HG02840 (cell line): ENCODE measurements around the gene FYB2.

ENCODE experiments used
- ATAC-seq: cut with Tn5 transposase; IDR thresholded peaks from one replicate; pipeline ENCODE4 v1.9.1; 2021; ENCODE audit warnings: mild to moderate bottlenecking, moderate library complexity, moderate number of reproducible peaks; ENCODE audit not compliant: unreplicated experiment, low FRiP score

The FYB2 gene, protein sequence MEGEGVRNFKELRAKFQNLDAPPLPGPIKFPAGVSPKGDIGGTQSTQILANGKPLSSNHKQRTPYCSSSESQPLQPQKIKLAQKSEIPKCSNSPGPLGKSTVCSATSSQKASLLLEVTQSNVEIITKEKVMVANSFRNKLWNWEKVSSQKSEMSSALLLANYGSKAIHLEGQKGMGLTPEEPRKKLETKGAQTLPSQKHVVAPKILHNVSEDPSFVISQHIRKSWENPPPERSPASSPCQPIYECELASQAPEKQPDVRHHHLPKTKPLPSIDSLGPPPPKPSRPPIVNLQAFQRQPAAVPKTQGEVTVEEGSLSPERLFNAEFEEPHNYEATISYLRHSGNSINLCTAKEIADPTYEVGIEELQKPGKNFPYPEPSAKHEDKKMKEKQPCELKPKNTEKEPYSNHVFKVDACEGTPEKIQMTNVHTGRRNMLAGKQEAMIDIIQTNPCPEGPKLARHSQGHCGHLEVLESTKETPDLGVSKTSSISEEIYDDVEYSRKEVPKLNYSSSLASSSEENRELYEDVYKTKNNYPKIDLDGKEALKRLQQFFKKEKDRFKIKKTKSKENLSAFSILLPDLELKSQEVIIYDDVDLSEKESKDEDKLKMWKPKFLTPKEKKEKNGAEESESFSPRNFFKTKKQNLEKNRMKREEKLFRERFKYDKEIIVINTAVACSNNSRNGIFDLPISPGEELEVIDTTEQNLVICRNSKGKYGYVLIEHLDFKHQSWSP

DNA sequence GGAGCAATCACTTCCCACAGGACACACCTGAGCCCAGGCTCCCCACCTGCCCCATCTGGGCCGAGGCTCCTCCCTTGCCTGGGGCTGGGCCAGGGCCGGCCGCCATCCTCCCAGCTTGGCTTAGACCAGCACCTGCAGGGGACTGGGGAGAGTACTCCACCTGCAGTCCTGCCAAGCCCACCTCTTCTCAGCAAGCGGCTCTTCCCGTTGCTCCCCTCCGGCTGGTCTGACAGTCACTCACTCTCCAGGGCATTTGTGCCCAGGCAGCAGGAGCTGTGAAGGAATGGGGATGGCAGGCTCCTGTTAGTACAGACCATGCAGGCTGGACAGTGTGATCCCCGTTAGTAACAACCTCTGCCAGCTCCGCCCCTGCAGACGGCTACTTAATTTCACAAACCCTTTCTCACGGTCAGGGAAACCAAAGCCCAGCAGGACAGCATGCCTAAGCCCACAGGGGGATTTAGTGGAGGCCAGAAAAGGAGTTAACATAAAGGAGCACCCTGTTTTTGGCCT lies at the start of gene FYB2:
Gene FYB2 (minus strand): TSS at position 18 of the 513 bp plus-strand sequence. CDS start 114 bp downstream, outside the sequence.
- ATAC-seq = no peak

DNA sequence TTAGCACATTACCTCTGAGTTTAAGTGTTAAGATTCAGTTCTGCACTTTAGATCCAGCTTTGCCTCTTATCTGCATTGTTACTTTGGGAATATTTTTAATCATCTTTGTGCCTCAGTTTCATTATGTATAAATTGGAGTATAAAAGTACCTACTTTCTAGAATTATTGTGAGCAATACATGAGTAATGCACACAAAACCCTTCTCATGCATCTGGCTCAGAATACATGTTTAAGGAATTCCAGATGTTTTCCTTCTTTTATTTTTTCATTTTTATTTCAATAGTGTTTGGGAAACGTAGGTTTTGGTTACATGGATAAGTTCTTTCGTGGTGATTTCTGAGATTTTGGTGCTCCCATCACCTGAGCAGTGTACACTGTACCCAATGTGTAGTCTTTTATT lies 49.6 kb upstream of the FYB2 start:
- ATAC-seq = no peak

DNA sequence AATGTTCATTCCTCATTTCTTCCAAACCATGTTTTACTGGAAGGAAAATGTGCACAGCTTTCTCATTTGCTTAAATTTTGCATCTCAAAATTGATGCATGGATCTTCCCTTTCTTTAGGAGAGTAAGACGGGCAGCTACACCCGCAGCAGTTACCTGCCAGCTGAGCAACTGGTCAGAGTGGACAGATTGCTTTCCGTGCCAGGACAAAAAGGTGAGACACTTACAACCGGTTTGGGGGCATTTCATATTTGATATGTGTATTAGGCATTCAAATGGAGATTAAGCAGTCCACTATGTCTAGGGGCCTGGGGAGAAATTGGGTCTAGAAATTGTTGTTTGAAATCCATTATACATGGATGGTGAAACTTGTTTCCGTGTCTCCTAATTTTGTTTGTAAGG lies 48.3 kb upstream of the FYB2 start:
- no peak for ATAC-seq

DNA sequence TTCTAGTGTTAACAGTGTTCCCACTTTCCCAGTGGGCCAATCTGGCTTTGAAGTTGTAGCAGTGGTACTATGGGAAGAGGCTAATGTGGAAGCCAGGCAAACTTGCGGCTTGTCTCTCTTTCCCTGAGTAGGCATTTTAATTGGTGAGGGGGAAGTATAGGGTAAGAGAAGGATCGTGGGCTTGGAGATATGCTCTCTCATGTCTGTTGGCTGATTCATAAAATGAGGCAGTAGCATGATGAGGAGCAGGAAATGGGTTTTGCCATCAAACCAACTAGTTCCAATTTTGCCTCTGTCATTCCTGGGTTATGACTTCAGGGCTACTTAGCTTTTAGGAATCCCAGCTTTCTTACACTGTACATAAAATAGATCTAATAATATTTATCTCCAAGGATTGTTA lies 47.5 kb upstream of the FYB2 start:
- ATAC-seq = no peak

DNA sequence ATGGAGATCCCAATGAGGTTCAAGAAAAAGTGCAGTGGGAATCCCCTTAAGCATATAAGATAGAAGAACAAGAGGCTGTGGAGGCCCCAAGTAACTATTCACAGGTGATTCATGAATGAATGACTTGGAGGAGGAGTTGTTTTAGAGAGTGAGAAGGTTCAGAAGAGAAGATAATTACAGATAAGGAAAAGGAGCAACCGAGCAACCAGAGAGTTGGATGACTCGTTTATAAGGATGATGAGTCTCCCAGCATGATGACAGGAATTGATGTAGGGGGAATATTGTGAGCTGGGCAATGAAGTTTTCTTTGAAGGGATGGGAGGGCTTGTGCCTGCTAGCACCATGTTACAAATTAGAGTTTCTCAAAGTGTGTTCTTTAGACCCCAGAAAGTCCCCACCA lies 45.2 kb upstream of the FYB2 start:
- no peak for ATAC-seq

DNA sequence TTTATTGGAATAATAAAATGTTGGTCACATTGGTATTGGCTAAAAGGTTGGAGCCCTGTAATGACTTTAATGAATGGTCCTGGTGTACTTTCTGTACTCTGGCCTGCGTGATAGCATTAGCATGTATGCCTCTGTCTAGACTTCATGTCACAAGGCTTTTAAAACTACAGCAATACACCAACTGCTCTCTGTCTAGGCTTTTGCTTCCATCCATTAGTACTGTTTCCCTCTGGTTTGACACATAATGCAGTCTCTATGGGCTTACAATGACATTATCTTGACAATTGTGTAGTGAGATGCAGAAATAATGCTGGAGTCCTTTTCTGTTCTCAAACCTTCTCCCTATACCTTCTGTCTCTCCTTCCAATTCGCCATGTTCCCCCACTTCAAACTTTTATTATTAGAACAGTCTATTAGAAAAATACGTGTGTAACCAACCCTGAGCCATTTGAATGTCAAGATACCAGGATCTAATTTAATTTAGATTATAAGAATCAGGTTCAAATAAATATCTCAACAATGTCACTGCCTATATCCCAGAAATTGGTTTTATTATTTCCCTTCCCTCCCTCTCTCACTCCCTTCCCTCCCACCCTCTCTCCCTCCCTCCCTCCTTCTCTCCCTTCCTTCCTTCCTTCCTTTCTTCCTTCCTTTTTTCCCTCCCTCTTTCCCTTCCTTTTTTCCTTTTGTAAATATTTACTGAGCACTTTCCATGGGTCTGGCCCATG lies 44.2 kb upstream of the FYB2 start:
- no peak for ATAC-seq

DNA sequence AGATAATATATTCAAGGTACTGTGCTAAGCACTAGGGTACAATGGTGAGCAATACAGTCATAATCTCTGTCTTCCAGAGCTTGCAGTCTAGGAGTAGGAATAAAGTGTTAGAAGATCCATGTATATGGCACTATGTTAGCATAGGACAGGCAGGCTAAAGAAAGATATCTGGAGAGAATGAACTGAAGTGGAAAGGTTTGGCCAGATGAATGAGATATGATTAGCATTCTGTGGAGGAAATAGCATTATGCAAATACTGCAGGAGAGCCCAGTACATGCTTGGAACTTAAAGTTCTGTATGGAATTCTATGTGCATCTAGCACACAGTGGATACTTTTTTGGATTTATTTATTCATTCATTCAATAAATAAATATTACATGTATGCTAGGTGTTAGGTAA lies 40.1 kb upstream of the FYB2 start:
- no peak for ATAC-seq

DNA sequence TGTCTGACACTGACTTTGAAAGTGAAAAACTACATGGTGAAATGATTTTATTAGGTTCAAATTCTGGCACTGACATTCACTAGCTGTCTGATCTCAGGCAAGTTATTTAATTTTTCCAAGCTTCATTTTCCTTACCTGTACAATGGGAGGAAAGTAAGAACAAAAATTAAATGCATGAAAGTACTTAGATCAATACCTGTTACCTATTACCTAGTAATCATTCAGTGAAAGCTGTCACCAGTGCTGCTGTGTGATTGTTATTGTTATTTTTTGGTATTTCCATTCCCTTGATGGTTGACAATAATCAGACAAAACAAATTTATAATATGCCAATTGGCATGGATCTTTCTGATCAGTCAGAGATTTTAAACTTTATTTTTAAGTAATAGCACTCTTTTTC lies 37.0 kb upstream of the FYB2 start:
- no peak for ATAC-seq

DNA sequence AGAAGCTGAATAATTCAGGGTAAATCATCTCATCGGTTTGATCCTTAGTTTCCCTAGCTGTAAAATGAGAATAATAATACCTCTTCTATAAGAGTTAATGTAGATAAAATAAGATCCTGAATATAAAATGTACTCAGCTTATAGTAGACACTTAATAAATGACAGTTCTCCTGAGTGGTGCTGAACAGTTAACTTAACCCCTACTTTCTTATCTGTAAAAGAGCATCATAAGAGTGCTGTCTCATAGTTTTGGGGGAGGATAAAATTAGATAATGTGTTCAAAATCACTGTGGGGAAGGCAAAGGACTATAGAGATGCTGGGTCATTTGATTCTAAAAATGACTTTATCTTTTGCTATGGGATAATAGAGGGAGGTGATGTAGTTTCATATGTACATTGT lies 36.0 kb upstream of the FYB2 start:
- no peak for ATAC-seq

DNA sequence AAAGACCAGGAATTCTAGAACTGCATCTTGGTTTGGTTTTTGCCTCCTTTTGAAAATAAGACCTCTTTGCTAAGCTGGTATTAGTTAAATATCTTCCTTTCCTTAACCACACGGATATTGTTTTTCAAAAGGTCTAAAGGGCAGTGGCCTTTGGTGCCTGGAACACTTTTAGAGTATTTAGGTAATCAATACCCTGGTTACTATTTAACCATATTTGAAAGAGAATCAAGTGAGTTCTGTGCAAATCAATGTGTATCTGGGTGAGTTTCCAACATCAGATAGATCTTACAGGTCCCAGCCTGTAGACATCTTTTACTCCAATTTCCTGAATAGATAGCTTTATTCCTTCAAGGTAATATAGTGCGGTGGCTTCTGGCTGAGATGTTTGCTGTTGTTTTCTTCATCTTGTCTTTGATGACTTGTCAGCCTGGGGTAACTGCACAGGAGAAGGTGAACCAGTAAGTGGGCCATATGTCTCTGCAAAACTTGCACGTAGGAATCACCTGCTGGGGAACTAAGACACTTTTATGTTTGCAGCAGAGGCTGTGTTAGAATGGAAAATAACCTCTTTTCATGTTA lies 35.4 kb upstream of the FYB2 start, which contains the start of gene C8A:
Gene C8A (plus strand): TSS at position 277 of the 579 bp plus-strand sequence. CDS start 105 bp downstream, at position 382.
- no peak for ATAC-seq

DNA sequence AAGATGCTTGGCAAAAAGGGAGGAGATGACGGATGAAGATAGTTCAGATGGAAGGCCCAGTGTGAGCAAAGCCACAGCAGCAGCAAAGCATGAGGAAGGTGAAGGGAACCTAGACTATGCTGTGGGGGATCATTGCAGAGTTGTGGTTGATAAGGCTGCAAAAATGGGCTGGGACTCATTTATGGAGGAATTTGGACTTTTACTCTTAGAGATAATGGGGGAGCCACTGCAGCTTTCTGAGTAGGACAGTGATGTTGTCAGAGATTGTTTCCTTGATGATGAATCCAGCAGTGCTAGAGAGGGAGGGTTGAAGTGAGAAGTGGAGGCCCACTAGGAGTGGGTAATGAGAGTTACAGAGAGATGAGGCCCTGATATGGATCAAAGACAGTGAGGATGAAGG lies 33.3 kb upstream of the FYB2 start:
- no peak for ATAC-seq

DNA sequence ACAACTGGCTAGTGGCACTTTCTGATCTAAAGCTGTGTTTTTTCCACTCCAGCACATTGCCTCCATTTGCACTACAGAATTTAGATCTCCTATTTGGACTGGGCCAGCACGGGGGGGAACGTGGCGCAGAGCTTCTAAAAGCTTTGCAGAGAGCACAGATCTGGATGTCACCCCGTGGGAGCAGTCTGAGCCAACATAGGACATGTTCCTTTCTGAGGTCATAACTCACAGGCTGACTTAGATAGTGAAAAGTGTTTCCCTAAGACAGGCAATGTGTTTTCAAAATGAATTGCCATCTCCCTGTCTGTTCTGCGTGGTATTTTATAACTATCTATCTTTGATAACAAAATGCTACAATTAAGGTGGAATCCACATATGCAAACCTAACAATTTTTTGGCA lies 31.7 kb upstream of the FYB2 start:
- no peak for ATAC-seq

DNA sequence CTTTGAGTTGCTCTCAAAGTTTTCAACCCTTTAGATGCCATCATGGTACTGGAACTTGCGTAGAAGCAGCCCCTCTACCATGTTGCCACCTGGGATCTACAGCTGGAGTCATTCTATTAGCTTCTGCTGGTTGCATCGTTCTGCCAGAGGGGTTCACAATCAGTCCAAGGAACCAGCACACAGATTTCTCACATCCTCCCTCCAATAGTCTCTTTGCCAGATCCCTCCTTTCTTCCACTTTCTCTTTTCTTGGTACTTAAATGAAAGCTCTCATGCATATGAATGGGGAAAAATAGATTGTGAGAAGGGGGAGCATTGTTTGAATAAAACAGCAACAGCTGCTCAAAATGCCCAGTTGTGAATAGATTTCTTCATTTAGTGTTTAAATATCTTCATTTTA lies 31.2 kb upstream of the FYB2 start:
- no peak for ATAC-seq

DNA sequence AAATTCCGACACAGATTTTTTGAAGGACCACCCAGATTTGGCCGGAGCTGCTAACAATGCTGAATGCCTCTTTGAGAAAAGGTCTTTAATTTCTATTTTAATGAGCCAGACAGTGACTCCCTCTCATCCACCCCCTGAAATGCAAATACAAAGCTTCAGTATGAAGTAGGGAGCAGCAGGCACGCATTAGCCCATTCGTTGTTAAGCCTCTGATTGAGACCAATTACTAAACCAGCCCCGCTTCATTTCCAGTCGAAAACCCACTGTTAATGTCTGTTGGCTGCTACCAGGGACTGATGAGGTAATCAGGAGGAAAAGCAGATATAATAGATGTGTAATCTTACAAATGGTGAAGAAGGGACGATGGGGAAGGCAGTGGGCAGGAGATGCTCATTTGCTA lies 30.5 kb upstream of the FYB2 start:
- ATAC-seq = no peak

DNA sequence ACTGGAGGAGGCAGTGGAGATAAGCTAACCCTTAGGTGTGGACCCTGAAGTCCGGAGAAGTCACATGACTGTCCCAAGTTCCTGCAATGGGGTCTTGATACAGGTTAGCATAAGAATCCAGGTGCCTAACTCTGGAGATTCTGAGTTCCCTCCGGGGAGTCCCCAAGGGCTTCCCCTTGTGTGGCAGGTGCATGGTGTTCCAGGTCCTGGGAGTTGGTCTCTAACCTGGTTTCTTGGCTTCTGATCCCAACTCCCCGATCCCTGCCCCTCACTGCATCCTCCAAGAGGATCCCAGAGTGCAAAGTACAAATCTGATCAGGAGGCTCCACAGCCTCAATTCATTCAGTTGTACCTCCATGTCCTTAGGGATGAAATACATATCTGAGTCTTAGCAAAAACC lies 26.1 kb upstream of the FYB2 start:
- no peak for ATAC-seq

DNA sequence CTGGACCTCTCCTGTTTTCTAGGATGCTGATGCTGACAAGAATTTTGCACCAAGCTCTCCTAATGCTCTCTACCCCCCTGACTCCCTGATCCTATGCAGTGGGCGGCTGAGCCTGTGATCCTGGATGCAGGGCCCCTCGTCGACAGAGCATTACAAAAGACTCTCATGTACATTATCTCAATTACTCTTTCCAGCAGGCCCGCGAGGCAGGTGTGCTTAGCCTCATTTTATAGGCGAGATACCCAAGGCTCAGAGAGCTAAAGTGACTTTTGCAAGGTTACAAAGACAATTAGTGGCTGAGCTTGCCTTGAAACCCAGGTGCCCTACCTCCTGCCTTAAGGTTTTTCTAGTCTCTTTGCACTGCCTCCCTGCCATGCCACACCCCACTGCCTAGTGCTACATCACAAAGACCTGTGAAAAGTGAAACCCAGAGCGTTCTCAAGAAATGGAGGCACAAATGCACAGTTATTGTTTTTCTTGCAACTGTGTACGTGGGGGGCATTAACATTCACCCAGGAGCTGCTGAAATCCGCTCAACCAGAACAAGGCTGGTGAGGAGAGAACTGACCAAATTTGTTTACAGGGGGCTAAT lies 25.4 kb upstream of the FYB2 start:
- no peak for ATAC-seq

DNA sequence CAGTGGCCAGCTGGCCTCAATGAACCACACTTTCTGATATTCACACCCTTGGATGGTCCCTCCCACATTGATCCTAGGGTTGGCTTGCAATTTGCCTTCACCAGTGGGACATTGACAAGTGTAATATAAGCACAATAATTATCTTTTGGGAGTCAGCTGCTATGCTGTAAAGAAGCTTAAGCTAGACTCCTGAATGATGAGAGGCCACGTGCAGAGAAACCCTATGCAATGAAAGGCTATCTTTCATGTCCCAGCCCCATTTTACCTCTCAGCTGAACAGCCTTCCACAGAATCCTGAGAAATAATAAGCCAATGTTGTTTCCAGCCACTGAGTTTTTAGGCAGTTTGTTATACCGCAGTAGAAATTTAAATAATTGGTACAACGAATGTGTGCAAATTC lies 24.3 kb upstream of the FYB2 start:
- ATAC-seq = no peak

DNA sequence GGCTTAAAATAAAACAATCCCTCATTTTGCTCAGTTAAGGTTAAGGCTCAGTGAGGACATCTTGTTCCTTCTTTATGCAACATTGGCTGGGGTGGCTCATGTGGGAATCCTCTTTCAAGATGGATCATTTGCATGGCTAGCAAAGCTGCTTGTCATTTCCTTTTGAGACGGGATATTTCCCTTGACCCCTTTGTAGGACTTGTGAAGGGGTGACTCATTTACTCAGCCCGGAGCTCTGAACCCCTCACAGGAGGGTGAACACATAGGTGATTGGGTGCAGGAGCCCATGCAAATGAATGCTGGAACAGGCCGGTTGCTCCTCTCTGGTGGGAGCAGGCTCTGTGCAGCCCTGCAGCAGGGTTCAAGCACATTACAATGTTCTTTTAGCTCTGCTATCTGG lies 19.6 kb upstream of the FYB2 start:
- no peak for ATAC-seq

DNA sequence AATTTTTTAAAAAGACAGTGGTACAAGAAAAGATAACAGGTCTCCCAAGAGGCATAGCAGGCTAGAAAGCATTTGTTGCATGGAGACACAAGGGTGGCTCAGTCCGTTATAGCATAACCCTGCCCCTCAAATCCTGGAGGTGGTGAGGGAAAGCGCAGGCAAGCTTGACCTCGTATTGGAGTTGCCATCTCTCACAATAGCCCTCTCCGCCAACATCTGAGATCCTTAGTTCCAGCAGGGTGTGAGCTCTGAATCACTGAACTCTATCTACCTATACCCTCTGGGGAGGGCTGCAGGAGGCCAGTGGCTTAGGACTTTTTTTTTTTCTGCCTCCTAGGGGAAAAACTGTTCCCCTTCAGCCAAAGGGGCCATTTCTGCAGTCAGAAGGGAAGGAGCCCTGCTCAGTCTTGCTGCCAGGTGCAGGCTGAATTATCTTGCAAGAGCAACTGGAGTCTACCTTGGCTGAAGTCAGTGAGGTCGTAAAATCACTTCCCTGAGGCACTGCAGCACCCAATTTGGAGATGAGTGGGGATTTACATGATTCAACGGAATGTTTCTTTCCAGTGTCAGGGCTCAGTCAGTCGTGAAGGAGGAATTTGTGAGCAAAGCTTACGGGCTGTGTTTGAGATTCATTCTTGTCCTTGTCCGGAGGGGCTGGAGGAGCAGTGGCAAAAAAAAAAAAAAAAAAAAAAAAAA lies 18.2 kb upstream of the FYB2 start:
- ATAC-seq = no peak

DNA sequence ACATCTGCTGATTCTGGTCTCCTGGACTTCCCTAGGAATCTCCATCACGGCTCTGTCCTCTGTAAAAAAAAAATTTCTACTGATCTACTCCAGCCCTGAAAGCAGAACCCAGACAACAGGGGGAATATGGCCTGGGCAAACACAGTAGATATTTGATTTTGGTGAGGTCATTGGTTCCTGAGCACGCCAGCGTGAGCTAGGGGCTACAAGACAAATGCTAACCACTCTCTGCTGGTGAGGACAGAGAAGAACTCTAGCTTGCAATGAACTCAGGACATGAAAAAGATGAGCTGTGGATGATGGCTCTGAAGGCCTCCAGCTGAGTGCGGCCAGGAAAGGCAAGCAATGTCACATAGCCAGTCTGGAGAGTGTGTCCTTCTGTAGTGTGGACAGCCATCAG lies 17.2 kb upstream of the FYB2 start:
- no peak for ATAC-seq
